ENCODE results near the gene ATP8B3. TPM values are rescaled to one million over a fixed set of nuclear protein-coding genes. Genes with fewer than 3 reads are reported as not detected.

ATP8B3 gene
- total RNA-seq, 4 donors from 2014 or later = 0.35 to 4.5 (median 0.94) TPM; not detected in 1

DNA sequence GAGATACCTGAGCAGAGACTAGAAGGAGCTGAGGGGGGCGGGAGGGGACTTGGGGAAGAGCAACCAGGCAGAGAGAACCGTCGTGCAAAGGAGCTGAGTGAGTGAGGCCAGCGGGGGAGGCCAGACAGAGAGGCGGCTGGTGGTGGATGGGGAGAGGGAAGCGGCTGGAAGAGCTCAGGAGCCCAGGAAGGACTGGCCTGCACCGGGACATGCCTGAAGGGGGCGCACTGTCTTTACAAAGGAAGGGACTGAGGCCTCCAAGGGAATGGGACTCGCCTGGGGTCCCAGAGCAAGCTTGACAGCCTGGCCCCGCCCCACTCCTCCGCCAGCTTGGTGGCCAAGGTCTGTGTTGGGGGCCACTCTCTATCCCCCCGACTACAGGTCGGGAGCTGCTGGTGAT is 43.8 kb downstream of the ATP8B3 start:
- Histone ChIP-seq H3K9me3 (peaks cover 0 to 10% (median 4%) of the 10 kb centered on the region in 4 donors), H3K4me3 (no peak overlapping the region), H3K4me1 (peaks cover 0 to 5% (median 0%) of the 10 kb centered on the region in 4 donors), H3K27ac (no peak overlapping the region), H3K27me3 (peaks cover 0 to 45% of the 10 kb centered on the region in 2 donors), H3K36me3 (no peaks in the 10 kb centered on the region)
- TF ChIP-seq, protein P1, sequence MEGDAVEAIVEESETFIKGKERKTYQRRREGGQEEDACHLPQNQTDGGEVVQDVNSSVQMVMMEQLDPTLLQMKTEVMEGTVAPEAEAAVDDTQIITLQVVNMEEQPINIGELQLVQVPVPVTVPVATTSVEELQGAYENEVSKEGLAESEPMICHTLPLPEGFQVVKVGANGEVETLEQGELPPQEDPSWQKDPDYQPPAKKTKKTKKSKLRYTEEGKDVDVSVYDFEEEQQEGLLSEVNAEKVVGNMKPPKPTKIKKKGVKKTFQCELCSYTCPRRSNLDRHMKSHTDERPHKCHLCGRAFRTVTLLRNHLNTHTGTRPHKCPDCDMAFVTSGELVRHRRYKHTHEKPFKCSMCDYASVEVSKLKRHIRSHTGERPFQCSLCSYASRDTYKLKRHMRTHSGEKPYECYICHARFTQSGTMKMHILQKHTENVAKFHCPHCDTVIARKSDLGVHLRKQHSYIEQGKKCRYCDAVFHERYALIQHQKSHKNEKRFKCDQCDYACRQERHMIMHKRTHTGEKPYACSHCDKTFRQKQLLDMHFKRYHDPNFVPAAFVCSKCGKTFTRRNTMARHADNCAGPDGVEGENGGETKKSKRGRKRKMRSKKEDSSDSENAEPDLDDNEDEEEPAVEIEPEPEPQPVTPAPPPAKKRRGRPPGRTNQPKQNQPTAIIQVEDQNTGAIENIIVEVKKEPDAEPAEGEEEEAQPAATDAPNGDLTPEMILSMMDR (IDR thresholded peaks at IDR 0.05) = no peak
- no peak for TF ChIP-seq POLR2A (IDR thresholded peaks at IDR 0.05)
- peak in 1 of 3 donors; percentile 49 for DNase-seq

DNA sequence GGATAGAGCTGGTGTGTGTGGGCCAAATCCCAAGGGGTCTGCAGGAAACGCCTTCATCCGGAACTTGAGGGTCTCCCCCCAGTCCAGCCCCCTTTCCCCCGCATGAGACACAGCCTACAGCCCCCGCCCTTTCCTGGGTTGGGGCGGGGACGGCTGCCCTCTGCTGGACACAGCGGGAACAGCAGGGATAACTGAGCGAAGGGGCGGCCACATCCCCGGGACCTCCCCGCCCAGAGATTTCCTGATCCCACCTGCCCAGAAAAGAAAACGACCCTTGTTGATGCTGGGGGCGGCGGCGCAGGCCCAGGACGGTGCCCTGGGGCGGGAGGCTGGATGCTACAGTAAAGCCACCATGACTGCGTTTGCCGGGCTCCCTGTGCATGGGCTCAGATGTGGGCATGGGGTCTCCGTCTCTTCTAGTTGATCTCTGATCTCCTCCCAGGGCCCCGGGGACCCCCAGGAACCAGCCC is 44.6 kb downstream of the ATP8B3 start:
- DNase-seq = peak; percentile 38 to 71 (median 62)
- Histone ChIP-seq H3K27ac (no peak overlapping the region), H3K4me3 (no peak overlapping the region), H3K4me1 (peaks cover 0 to 5% (median 0%) of the 10 kb centered on the region in 4 donors), H3K36me3 (no peaks in the 10 kb centered on the region), H3K27me3 (peaks cover 0 to 49% of the 10 kb centered on the region in 2 donors), H3K9me3 (peaks cover 0 to 10% (median 4%) of the 10 kb centered on the region in 4 donors)
- TF ChIP-seq, protein P1 (IDR thresholded peaks at IDR 0.05) = peak; percentile 78 to 92 (median 86)
- TF ChIP-seq POLR2A (IDR thresholded peaks at IDR 0.05) = no peak

DNA sequence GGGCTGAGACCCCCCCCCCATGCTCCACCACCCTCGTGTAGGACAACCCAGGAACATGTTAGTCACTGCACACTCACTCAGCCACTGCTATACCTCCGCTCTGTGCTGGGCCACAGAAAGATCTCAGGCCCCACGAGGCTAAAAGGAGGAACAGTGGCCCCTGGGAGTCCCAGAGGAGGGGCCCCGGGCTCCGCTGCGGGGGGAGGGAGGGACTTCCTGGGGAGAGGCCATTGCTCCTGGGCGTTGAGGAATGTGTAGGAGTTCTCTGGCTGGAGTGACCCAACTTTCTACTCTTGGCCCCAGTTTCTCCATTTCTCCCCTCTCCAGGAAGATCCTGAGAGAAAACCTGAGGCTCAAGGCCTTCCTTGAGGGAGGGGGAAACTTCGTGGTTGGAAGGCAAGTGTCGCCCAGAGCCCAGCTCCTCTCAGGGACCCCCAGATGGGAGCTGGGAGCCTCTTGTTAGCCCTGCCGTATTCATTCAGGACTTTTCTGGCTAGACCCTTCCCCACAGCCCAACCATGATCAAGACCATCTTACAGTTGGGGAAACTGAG is 45.2 kb downstream of the ATP8B3 start:
- Histone ChIP-seq H3K36me3 (no peaks in the 10 kb centered on the region), H3K4me1 (peaks cover 0 to 5% (median 0%) of the 10 kb centered on the region in 4 donors), H3K27me3 (peaks cover 0 to 55% of the 10 kb centered on the region in 2 donors), H3K27ac (no peak overlapping the region), H3K4me3 (no peak overlapping the region), H3K9me3 (peaks cover 0 to 10% (median 4%) of the 10 kb centered on the region in 4 donors)
- no peak for TF ChIP-seq POLR2A (IDR thresholded peaks at IDR 0.05)
- TF ChIP-seq, protein P1 (IDR thresholded peaks at IDR 0.05) = no peak
- no peak for DNase-seq

DNA sequence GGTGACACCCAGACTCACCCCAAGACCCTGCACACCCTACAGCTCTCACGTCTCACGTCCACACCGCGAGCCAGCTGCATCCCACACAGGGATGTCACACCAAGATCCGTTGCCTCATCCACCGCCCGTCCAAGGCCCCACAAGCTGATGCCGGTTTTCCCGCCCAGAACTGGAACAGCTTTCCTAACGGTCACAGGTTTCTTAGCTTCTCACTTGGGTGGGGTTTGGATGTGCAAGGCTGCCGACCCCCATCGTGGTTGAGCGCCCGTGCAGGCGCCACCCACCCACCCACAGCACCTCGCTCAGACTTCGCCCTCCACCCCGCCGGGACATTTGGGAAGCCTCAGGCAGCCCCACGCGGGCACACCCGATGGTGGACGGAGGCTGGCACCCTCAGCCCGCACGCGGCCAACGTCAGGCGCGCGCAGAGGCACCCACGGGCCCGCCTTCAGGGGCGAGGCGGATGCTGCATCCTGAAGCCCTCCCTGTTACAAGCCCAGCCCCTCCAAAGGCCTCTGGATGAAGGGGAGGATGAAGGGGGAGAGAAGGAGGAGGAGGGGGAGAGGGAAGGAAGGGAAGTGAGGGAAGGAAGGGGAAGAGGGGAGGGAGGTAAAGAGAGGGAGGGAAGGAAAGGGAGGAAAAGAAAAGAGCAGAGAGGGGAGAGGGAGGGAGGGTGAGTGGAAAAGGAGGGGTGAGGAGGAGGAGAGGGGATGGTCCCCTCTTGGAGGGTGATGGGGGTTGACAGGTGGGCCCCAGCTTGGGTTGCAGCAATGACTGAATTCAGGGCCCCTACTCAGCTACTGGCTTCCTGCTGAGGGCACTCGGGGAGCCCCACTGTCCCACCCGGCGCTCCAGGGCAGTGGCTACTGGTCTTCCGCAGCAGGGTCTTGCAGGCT is 45.9 kb downstream of the ATP8B3 start:
- Histone ChIP-seq H3K4me1 (peaks cover 0 to 5% (median 0%) of the 10 kb centered on the region in 4 donors), H3K36me3 (no peaks in the 10 kb centered on the region), H3K27ac (no peak overlapping the region), H3K27me3 (peaks cover 0 to 58% of the 10 kb centered on the region in 2 donors), H3K4me3 (no peak overlapping the region), H3K9me3 (peaks cover 0 to 10% (median 3%) of the 10 kb centered on the region in 4 donors)
- no peak for DNase-seq
- TF ChIP-seq POLR2A (IDR thresholded peaks at IDR 0.05) = no peak
- TF ChIP-seq, protein P1 (IDR thresholded peaks at IDR 0.05) = no peak

DNA sequence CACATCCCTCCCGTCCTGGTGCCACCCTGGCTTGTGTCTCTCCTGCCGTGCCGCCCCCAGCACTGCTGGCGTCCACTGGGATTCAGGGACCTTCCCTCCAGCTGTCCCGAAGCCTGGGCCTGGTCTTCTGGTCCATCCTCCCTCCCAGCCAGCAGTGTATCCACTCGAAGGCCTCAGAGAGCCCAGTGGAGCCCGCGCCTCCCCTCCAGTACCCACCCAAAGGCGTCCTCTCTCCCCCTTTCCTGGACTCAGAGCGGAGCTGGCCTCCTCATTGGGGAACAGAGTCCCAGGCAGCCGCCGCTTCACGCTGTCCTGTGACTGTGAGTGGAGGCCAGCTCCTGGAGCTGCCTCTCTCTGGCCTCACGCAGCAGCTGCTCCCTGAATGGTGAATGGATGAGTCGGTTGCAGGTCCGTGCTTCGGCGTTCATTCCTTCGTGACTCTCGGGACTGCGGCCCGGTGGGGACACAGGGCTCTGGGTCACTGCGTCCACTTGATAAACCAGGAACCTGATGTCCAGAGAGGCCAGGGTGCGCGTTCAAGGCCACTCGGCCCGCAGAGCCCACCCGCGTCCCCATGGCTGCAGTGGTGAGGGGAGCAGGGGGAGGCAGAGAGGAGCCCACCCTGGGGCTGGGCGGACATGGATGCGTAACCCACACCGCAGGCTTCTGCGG is 46.7 kb downstream of the ATP8B3 start:
- H3K27me3 ChIP-seq = peaks cover 0 to 61% of the 10 kb centered on the region in 2 donors
- no peak for DNase-seq
- H3K9me3 ChIP-seq = peaks cover 0 to 3% (median 0%) of the 10 kb centered on the region in 4 donors
- TF ChIP-seq, protein P1 (IDR thresholded peaks at IDR 0.05) = no peak
- no peak for TF ChIP-seq POLR2A (IDR thresholded peaks at IDR 0.05)
- no peak overlapping the region for H3K27ac ChIP-seq
- H3K4me1 ChIP-seq = peaks cover 0 to 5% (median 0%) of the 10 kb centered on the region in 4 donors
- H3K4me3 ChIP-seq = no peak overlapping the region
- no peaks in the 10 kb centered on the region for H3K36me3 ChIP-seq

All from Peyer's patch (tissue), 4 donors.